Activated naive CD8-positive, alpha-beta T cell treated with anti-CD3 and anti-CD28 coated beads for 36 hours (primary cell): ENCODE results near the gene MKS1. TPM values are rescaled to one million over a fixed set of nuclear protein-coding genes. Genes with fewer than 3 reads are reported as not detected.
A peak's percentile ranks its signal among the peaks of the same experiment; 100 is the strongest.

Experiments
- DNase-seq: peaks from one replicate; pipeline ENCODE4 v3.0.0; 2021
- H3K27ac Mint-ChIP-seq: one replicate; pipeline ENCODE4 v1.8.0; 2022; ENCODE audit warnings: mild to moderate bottlenecking, moderate library complexity, mixed read lengths
- H3K27me3 Mint-ChIP-seq: one replicate; pipeline ENCODE4 v1.8.0; 2022; ENCODE audit warnings: mild to moderate bottlenecking, mixed read lengths
- H3K36me3 Mint-ChIP-seq: one replicate; pipeline ENCODE4 v1.8.0; 2021; ENCODE audit warnings: mild to moderate bottlenecking, mixed read lengths
- H3K4me1 Mint-ChIP-seq: one replicate; pipeline ENCODE4 v1.8.0; 2021; ENCODE audit warnings: mixed read lengths
- H3K4me3 Mint-ChIP-seq: one replicate; pipeline ENCODE4 v1.8.0; 2022; ENCODE audit warnings: mild to moderate bottlenecking, moderate library complexity, mixed read lengths
- H3K9me3 Mint-ChIP-seq: one replicate; pipeline ENCODE4 v1.8.0; 2022; ENCODE audit warnings: mixed read lengths
- total RNA-seq, 2 experiments: library from RNA; stranded (reverse); gene quantifications; one replicate each; pipeline ENCODE4 v1.2.3, GENCODE V29; 2021

Gene MKS1
- total RNA-seq, 2 experiments from 2014 or later = 24.3 to 27.0 TPM

DNA sequence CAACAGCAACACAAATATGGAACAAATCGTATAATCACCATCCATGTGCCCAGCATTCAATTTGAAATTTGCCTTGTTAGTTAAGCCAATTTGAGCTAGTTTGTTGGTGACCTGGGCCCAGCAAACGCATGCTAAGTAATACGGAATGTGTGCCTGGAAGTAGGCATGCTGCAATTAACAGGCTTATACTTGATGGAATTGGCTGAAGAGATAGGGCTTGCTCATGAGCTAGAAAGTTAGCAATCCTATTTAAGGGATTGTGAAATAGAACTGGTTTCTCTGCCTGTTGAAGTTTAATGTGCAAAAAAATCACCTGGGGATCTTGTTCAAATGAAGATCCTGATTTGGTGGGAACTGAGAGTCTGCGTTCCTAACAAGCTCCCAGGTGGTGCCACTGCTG, 10.8 kb upstream of the MKS1 start:
- Mint-ChIP-seq H3K4me1 (peaks cover 7% of the 10 kb centered on the region), H3K4me3 (no peak overlapping the region), H3K27me3 (peaks cover 28% of the 10 kb centered on the region), H3K9me3 (no peaks in the 10 kb centered on the region), H3K36me3 (no peaks in the 10 kb centered on the region), H3K27ac (no peak overlapping the region)
- no peak for DNase-seq

DNA sequence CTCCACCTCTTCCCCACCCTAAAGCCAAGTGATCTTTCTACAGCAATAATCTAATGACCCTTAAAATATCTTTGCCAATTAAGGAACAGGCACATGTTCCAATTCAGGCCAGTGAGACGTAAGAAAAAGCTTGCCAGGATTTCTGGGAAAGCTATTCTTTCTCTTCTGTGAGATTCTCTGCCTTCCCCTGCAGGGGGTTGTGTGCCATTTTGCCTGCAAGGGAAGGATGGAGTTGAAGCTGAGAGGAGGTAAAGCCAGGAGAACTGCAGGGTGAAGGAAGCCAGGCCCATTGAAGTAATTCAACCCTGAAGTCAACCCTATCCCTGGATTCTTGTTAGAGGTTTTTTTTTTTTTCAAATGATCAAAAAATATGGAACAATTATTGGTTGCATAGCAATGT, 10.3 kb upstream of the MKS1 start:
- no peak for DNase-seq
- H3K27ac Mint-ChIP-seq = no peak overlapping the region
- peaks cover 10% of the 10 kb centered on the region for H3K4me1 Mint-ChIP-seq
- H3K4me3 Mint-ChIP-seq = no peak overlapping the region
- H3K36me3 Mint-ChIP-seq = no peaks in the 10 kb centered on the region
- no peaks in the 10 kb centered on the region for H3K9me3 Mint-ChIP-seq
- peaks cover 27% of the 10 kb centered on the region for H3K27me3 Mint-ChIP-seq

DNA sequence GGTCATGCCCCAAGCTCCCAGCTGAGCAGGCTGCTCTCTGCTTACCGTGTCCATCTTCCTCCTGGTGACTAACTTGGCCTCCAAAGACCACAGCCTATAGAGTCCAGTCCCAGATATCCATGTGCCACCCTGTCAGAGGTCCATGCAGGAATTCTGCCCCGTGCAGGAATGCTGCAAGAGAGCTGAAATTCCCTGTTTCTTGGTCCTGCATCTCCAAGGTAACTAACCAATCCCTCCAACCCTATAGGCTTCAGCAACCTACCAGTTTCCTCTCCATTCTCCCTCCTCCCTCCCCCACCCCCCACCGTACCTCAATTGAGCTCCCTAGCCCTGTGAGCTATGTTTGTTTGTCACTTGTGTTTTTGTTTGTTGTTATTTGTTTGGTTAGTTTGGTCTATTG, 9.6 kb upstream of the MKS1 start:
- no peak overlapping the region for H3K4me3 Mint-ChIP-seq
- peaks cover 25% of the 10 kb centered on the region for H3K27me3 Mint-ChIP-seq
- H3K9me3 Mint-ChIP-seq = no peaks in the 10 kb centered on the region
- peaks cover 14% of the 10 kb centered on the region for H3K4me1 Mint-ChIP-seq
- no peak for DNase-seq
- no peak overlapping the region for H3K27ac Mint-ChIP-seq
- H3K36me3 Mint-ChIP-seq = no peaks in the 10 kb centered on the region

DNA sequence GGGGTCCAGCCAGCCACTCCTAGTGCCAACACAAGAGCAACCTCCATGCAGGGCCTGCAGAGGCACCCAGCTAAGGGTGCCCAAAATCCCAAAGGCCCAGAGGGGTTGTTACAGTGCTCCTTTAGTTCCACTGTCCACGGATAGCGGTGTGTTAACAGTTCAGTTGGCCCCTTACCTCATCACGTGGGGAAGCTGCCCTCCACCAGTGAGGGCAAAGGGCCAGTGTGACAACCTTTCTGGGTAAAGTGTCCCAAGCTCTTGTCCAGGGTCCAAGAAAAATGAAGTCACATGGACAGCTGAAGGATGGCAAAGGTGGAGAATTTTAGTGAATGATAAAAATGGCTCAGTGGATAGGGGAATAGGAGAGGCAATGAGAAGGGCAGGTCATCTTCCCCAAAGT, 8.7 kb upstream of the MKS1 start:
- Mint-ChIP-seq H3K27me3 (peaks cover 25% of the 10 kb centered on the region), H3K4me1 (peaks cover 11% of the 10 kb centered on the region), H3K36me3 (no peaks in the 10 kb centered on the region), H3K4me3 (no peak overlapping the region), H3K9me3 (no peaks in the 10 kb centered on the region), H3K27ac (no peak overlapping the region)
- DNase-seq = no peak

DNA sequence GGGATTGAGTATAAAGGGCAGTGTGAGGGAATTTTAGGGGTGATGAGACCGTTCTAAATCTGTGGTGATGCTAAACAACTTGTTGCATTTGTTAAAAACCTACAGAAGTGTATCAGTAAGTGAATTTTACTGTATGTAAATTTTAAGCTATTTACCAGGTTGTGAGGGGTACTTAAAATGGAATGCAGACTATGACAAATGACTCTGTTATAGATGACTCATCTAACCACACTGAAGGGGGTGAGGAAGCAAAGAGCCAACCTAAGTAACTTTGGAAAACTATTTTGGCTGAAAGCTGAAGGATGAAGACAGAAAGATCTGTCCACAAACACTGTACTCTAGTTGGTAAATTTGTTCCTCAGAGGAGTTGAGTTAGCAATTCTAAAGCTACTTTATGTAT, 5.3 kb upstream of the MKS1 start:
- Mint-ChIP-seq H3K27me3 (peaks cover 16% of the 10 kb centered on the region), H3K9me3 (no peaks in the 10 kb centered on the region), H3K4me3 (no peak overlapping the region), H3K4me1 (peaks cover 15% of the 10 kb centered on the region), H3K36me3 (no peaks in the 10 kb centered on the region), H3K27ac (no peak overlapping the region)
- DNase-seq = no peak

DNA sequence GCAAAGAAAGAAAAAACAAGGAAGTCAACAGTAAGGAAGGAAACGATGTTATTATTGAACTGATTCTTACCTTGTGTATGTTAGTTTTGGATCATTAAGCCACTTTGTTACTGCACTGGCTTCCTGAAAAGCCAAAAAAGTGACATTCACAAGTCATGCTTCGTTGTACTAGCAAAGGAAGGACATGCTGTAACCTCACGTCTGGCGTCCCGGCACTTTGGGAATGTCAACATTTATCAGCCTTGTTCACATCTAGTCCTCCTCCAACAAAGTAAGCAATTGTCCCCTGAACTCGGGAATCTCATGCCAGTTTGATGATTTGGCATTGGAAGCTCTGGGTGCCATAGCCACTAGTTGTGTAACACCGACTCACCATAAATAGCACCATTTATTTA, 731 bp upstream of the MKS1 start:
- no peak for DNase-seq
- peak overlapping the region; percentile 95 for H3K4me3 Mint-ChIP-seq
- peak overlapping the region; percentile 91 for H3K27ac Mint-ChIP-seq
- H3K4me1 Mint-ChIP-seq = peaks cover 23% of the 10 kb centered on the region
- no peaks in the 10 kb centered on the region for H3K36me3 Mint-ChIP-seq
- H3K27me3 Mint-ChIP-seq = peaks cover 3% of the 10 kb centered on the region
- H3K9me3 Mint-ChIP-seq = no peaks in the 10 kb centered on the region

DNA sequence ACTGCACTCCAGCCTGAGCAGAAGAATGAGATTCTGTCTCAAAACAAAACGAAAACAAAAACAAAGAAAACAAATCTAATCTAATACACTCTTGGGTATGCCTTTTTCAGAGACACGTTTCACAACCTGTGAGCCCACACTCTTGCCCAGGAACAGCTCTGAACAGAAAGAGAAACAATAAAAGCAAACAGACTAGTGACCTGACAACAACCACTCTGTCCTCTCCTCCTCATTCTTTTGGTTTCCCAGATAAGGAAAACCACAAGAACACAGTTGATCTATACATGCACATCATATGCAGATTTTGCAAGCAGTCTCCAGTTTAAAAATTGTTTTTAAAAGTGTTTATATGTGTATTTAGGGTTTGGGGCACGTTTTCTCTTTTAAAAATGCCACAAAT, 1.3 kb downstream of the MKS1 start:
- H3K4me1 Mint-ChIP-seq = peaks cover 16% of the 10 kb centered on the region
- peak overlapping the region; percentile 23 for H3K4me3 Mint-ChIP-seq
- no peak for DNase-seq
- H3K27me3 Mint-ChIP-seq = no peaks in the 10 kb centered on the region
- no peaks in the 10 kb centered on the region for H3K9me3 Mint-ChIP-seq
- H3K27ac Mint-ChIP-seq = no peak overlapping the region
- peaks cover 4% of the 10 kb centered on the region for H3K36me3 Mint-ChIP-seq

DNA sequence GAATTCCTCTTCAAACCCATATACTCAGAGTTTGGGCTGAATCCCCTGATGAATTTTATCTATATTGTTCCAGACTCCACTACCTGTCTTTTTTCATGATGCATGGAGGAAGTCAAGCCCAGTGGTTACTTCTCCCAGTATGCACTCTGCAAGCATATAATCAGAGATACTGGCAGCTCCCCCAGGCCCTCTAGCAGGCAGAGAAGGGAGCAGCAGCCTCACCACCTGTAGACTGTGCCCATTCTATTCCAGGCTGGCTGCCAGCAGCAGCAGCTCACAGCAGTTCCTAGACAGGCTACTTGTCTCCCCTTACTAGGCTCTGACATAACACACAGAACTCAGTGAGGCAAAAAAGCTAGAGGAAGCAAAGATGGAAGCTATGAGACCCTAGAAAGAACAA, 3.4 kb downstream of the MKS1 start:
- H3K36me3 Mint-ChIP-seq = peaks cover 7% of the 10 kb centered on the region
- no peak overlapping the region for H3K4me3 Mint-ChIP-seq
- H3K9me3 Mint-ChIP-seq = no peaks in the 10 kb centered on the region
- H3K27ac Mint-ChIP-seq = no peak overlapping the region
- peaks cover 16% of the 10 kb centered on the region for H3K4me1 Mint-ChIP-seq
- no peak for DNase-seq
- H3K27me3 Mint-ChIP-seq = no peaks in the 10 kb centered on the region

DNA sequence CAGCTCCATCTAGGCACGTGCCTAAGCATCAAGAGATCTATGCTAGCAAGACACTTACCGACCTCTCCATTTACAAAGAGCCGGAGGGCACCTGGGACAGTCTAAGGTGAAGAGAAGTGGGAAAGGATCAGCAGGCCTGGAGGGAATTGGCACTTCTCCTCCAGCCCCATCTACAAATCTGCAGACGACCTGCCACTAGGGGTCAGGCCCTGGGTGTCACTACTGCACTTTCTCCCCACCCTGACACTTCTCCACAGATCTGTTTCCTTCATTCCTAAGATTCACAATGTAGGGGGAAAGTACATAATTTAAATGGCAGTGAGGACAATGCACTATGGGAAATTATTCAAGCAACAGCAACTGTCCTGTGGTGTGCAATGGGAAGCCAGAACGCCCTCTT, 8.1 kb downstream of the MKS1 start:
- H3K4me1 Mint-ChIP-seq = no peaks in the 10 kb centered on the region
- no peak for DNase-seq
- H3K9me3 Mint-ChIP-seq = no peaks in the 10 kb centered on the region
- no peaks in the 10 kb centered on the region for H3K27me3 Mint-ChIP-seq
- no peak overlapping the region for H3K27ac Mint-ChIP-seq
- no peak overlapping the region for H3K4me3 Mint-ChIP-seq
- H3K36me3 Mint-ChIP-seq = peaks cover 11% of the 10 kb centered on the region

DNA sequence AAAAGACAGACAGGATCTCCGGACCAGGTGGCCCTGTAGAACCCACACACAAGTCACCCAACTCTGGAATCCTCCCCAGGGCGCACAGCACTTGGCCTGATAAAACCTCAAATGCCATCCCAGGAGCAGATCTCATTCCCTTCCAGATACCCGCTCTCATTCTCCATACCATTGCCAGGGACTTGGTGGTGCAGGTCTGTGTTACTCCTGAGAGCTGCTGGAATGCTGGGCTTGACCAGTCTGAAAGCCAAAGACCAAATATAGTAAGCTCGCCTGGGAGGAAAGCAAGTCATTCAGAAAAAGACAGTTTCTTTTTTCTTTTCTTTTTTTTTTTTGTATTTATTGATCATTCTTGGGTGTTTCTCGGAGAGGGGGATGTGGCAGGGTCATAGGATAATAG, 10.7 kb downstream of the MKS1 start:
- DNase-seq = no peak
- H3K4me1 Mint-ChIP-seq = no peaks in the 10 kb centered on the region
- no peak overlapping the region for H3K4me3 Mint-ChIP-seq
- no peaks in the 10 kb centered on the region for H3K9me3 Mint-ChIP-seq
- no peak overlapping the region for H3K27ac Mint-ChIP-seq
- H3K27me3 Mint-ChIP-seq = no peaks in the 10 kb centered on the region
- peaks cover 7% of the 10 kb centered on the region for H3K36me3 Mint-ChIP-seq

DNA sequence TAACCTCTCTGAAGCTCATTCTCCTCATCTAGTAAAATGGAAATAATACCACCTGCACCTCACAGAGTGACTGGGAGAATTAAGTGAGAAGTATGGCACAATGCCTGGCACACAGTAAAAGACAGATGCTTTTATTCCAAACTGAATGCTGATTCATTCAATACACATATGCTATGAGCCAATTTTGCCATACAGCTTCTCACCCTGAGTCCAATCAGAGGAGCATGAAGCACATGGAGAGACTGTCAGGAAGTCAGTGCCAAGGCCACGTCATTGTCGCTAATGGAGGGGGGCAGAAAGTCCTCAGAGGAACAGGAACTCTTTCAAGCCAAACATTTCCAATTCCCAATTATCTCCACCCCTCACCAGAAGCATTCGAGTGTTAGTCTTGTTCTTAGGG, 11.6 kb downstream of the MKS1 start:
- no peak overlapping the region for H3K4me3 Mint-ChIP-seq
- H3K4me1 Mint-ChIP-seq = no peaks in the 10 kb centered on the region
- no peak for DNase-seq
- H3K36me3 Mint-ChIP-seq = peaks cover 7% of the 10 kb centered on the region
- no peaks in the 10 kb centered on the region for H3K27me3 Mint-ChIP-seq
- no peak overlapping the region for H3K27ac Mint-ChIP-seq
- H3K9me3 Mint-ChIP-seq = no peaks in the 10 kb centered on the region

DNA sequence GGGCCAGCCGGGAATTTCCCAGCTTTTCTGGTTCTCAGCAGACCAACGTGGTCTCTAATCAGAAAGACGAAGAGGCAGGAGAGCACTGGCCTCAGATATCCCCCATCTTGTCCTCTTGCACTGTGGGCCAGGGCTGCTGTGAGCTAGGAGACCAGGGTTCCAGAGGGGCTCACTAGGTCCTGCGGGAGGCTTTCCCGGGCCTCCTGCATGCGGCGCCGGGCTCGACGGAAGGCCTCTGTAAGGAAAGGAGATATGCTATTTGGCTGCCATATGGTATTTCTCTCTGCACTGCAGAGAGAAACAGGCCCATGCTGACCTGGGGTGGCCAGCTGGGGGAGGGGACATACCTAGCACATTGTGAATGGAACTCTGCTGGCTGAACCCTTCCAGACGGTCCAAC, 13.1 kb downstream of the MKS1 start:
- DNase-seq = no peak
- Mint-ChIP-seq H3K27ac (no peak overlapping the region), H3K27me3 (no peaks in the 10 kb centered on the region), H3K36me3 (peaks cover 3% of the 10 kb centered on the region), H3K9me3 (no peaks in the 10 kb centered on the region), H3K4me3 (no peak overlapping the region), H3K4me1 (no peaks in the 10 kb centered on the region)

DNA sequence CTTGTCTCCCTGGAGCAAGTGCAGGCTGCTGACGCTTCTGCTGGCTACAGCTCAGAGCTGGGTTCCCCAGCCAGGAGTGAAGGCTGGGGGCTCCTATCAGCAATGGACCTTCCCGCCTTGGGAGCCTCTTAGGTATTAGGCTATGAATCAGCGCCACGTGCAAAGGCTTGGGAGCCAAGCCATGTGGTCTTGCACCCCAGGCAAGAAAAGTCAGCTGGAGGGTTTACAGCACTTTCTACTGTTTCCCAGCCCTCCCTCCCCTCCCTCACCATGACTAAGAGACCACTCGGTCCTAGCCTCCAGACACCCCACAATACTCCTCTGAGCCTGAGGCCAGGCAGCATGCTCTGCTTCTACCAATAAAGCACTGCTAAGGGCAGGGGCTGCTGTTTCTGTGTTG, 14.3 kb downstream of the MKS1 start:
- Mint-ChIP-seq H3K4me3 (no peak overlapping the region), H3K27ac (no peak overlapping the region)

DNA sequence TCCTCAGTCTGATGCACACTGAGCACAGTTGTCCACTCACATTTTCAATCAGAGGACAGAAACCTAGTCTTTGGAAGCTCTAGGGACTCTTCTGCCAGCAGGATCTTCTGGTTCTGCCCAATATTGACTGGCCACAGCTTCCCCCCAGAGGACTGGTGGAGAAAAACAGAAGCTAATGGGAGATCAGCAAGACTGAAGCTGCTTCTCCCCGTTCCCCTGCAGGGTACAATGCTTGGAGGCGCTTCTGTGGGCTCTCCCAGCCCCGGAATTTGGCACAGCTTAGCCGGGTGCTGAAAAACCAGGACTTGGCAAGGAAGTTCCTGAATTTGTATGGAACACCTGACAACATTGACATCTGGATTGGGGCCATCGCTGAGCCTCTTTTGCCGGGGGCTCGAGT, 16.2 kb downstream of the MKS1 start:
- Mint-ChIP-seq H3K4me3 (no peak overlapping the region), H3K36me3 (no peaks in the 10 kb centered on the region), H3K9me3 (no peaks in the 10 kb centered on the region), H3K4me1 (peaks cover 3% of the 10 kb centered on the region), H3K27ac (no peak overlapping the region), H3K27me3 (peaks cover 7% of the 10 kb centered on the region)
- DNase-seq = no peak

More for the DNA sequence above, 14.3 kb downstream of the MKS1 start:
- DNase-seq = no peak
- peaks cover 3% of the 10 kb centered on the region for H3K4me1 Mint-ChIP-seq
- H3K36me3 Mint-ChIP-seq = peaks cover 2% of the 10 kb centered on the region
- H3K9me3 Mint-ChIP-seq = no peaks in the 10 kb centered on the region
- H3K27me3 Mint-ChIP-seq = no peaks in the 10 kb centered on the region

DNA sequence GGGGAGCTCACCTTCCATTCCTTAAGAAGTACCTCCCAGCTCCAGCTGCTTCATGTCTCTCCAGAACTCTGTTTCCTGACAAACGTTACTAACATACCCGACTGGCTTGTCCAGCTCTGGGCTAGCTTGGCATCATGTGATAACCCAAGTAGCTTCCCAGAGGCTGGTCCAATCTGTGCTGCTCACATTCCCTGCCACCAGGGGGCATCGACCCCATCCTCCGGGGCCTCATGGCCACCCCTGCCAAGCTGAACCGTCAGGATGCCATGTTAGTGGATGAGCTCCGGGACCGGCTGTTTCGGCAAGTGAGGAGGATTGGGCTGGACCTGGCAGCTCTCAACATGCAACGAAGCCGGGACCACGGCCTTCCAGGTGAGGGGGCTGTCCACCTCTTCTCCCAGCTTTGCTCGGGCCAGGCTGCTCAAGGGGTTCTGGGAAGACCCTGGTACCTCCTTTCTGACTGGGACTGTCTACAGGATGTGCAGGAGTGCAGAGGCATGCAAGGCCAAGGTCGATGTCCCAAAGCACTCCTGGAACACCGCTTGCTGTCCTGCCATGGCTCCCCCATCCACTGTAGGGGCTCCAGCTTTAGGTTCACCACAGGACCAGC, 18.9 kb downstream of the MKS1 start:
- H3K27me3 Mint-ChIP-seq = peaks cover 16% of the 10 kb centered on the region
- DNase-seq = peak; percentile 60
- no peak overlapping the region for H3K4me3 Mint-ChIP-seq
- no peaks in the 10 kb centered on the region for H3K36me3 Mint-ChIP-seq
- no peak overlapping the region for H3K27ac Mint-ChIP-seq
- H3K9me3 Mint-ChIP-seq = no peaks in the 10 kb centered on the region
- H3K4me1 Mint-ChIP-seq = peaks cover 3% of the 10 kb centered on the region

DNA sequence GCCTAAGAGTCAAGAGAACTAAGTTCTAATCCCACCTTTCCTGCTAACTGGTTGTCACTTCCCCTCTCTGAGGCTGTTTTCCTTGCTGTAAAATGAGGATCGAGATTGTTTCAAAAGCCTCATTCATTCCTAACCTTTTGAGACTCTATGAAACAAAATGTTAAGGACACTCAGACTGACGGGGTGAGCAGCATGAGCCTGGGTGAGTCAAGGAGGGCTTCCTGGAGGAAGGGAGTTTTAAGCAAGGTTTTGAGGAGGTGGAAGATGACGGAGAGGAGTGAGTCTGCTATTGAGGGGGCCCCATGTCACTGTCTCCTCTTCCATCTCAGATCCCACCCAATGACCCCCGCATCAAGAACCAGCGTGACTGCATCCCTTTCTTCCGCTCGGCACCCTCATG, 22.4 kb downstream of the MKS1 start:
- Mint-ChIP-seq H3K27me3 (peaks cover 16% of the 10 kb centered on the region), H3K27ac (no peak overlapping the region)

More for the DNA sequence above, 22.4 kb downstream of the MKS1 start:
- Mint-ChIP-seq H3K9me3 (no peaks in the 10 kb centered on the region), H3K4me3 (no peak overlapping the region), H3K36me3 (no peaks in the 10 kb centered on the region), H3K4me1 (peaks cover 3% of the 10 kb centered on the region)
- no peak for DNase-seq
